GM18502 (cell line): ENCODE data around the gene HFM1.

ENCODE experiments used
- ATAC-seq: cut with Tn5 transposase; IDR thresholded peaks from one replicate; pipeline ENCODE4 v1.9.1; 2021; ENCODE audit warnings: mild to moderate bottlenecking; ENCODE audit not compliant: unreplicated experiment, poor library complexity

The HFM1 gene

DNA sequence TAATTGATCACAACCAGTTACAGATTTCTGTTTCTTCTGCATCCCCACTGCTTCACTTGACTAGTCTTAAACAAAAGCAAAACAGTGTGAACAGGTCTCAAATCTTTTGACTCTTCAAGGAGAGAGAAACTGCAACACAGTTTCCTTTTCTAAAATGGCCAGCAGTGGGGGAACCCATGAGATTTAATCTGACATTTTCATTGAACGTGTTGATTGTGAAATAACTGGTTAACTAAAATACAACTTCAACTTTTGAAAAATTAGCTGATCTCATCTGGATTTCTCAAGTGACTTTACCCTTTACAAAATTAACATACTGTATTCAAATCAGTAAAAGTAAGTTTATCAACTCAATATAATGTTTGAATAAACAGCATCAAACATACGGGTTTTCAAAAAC lies 143.0 kb downstream of the HFM1 start:
- no peak for ATAC-seq

DNA sequence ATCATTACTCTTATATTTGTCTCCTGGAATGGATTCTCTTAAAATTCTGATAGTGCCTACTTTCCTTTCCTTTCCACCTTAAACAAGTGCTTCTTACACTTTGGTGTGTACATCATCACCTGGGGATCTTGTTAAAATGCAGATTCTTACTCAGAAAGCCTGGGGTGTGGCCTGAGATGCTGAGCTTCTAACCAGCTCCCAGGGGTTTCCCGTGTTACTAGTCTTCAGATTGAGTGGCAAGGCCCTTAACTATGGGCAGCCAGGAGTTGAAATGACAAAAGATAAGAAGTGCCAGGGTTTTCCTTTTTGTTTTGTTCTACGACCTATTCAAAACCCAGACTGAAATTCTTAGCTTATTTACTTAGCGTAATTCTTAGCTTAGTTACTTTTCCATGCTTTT lies 159.2 kb downstream of the HFM1 start:
- ATAC-seq, result no peak

DNA sequence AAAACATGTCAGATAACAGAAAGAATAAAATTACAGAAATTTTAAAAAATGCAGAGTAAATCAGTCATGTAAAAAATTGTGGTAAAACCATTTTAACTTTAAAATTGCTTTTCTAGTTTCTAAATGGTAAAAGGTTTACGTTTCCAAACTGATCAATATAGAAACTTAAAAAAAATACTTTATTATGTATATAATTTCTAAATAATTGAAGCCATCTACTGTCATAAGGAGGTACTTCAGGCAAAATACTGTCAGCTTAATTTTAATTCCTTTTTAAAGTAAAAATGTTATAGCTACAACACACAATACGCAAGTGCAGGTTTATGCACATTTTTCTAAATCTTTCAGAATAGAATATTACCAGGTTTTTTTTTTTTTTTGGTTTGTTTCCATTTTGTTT lies 159.9 kb downstream of the HFM1 start:
- no peak for ATAC-seq

DNA sequence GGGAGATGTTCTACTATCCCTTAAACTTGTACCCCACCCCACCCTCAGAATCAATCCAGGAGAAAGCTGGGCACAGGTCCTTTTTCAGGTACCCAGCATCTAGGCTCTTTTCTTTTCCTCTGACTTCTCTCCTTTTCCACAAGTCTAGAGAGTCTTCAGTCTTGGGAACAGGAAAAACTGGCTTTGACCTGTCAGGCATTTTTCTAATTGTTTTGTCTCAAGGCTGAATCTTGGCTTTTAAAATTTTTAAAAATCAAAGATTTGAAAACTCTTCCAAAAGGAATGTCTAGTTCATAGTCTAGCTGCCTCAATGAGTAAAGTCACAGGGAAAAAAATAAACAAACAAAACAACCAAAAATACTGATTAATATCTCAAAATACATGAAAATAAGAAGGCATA lies 161.5 kb downstream of the HFM1 start:
- ATAC-seq, result no peak

DNA sequence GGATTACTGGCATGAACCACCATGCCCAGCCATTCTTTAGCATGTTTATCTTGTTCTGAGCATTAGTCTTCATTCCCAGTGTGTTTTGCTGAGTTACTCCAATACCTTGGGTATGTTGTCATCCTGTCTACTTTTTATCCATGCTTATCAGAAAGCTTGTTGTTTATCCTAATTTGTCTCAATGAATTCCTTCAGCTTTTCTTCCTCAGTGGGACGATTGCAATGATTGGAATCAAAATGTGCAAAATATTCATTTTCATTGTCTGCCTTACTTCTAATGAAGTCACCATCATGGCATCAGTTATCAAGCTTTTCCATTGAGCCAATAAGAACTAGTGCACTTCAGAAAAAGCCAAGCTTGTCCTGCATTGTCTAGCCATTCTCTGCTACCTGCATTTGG lies 170.5 kb downstream of the HFM1 start:
- ATAC-seq, result no peak

DNA sequence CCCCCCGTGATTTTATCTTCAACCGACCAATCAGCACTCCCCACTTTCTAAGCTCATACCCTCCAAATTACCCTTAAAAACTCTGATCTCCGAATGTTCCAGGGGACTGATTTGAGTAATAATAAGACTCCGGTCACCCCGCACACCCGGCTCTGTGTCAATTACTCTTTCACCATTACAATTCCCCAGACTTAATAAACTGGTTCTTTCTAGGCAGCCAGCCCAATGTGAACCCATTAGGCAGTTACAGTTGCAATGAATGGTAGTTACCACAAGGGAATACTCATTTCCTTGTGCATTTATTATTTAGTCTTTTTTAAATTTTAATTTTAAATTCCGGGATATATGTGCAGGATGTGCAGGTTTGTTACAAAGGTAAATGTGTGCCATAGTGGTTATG lies 177.9 kb downstream of the HFM1 start:
- no peak for ATAC-seq

DNA sequence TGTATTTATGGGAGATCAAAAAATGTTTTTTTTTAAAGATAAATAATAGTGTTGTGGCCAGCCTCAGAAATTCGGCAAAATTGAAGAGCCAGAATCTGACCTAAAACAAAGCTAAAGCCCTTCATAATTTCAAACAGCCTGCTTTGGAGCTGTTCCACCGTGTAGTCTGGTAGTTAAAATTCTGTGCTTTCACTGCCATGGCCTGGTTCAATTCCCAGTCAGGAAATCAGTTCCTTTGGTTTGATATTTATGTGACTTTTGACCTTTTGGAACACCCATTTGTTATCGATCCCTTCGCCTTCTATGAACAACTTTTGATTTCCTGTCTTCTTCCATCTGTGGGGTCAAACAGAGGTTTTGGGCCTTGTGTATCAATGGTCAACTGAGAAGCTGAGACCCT lies 179.8 kb downstream of the HFM1 start:
- ATAC-seq, result no peak

DNA sequence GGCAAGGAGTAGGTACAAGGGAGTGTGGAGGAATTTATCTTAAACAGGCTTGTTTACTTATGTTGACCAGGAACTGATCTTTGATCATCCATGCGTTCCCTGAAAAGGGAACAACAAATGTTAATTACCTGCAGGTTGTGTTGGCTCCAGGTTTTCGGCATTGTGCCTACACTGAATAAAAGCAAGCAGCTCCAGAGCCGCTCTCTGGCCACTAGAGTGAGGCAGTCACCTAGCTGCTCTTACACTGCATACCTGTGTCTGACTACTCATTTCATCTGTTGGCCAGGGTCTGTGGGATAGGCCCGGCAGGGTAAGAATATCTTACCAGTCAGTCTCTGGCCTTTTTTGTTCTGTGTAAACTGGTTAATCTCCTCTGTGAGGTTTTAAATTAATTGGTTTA lies 183.6 kb downstream of the HFM1 start:
- ATAC-seq, result no peak

DNA sequence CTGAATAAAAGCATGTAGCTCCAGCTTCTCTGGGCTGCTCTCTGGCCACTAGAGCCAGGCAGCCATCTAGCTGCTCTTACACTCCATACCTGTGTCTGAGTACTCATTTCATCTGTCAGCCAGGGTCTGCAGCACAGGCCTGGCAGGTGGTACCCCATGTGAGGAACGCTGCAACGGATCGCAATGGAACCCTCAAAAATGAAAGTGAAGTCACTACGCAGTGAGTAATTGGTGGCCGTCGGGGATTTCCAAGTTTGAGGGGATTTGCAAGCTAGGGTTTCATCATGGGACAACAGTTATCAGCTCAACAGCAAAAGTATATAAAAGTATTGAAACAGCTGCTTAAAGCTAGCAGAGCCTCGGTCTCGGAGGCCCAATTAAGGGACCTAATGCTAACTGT lies 186.7 kb downstream of the HFM1 start:
- ATAC-seq, result no peak
